Measurements from ENCODE around the gene LPAR6. TPM values are rescaled to one million over a fixed set of nuclear protein-coding genes. Genes with fewer than 3 reads are reported as not detected.

Gene LPAR6
- total and polyA plus RNA-seq, 2 donors from 2014 or later = 29.3 to 45.1 TPM

- H3K27me3 ChIP-seq (ENCODE audit: control insufficient read depth, insufficient read depth, low read length) = no peaks in the 10 kb centered on the region
- no peaks in the 10 kb centered on the region for H3K36me3 ChIP-seq (ENCODE audit: control insufficient read depth in 2 of 3, insufficient read depth in 3 of 3, low read length in 3 of 3)
- peak overlapping the region in 2 of 3 donors; percentile 16 to 18 for H3K4me3 ChIP-seq (ENCODE audit: low read length in 3 of 3)
- H3K9me3 ChIP-seq (ENCODE audit: control insufficient read depth in 2 of 3, insufficient read depth in 1 of 3, low read length in 3 of 3) = no peaks in the 10 kb centered on the region
- no peak for TF ChIP-seq CTCF (IDR thresholded peaks at IDR 0.05; ENCODE audit: borderline replicate concordance, extremely low read depth, insufficient read depth)
- peaks cover 6 to 23% (median 14%) of the 10 kb centered on the region in 3 donors for H3K4me1 ChIP-seq (ENCODE audit: control insufficient read depth in 2 of 3, insufficient read depth in 2 of 3, low read depth in 1 of 3, low read length in 3 of 3)
- peak; percentile 94 for FAIRE-seq
- no peak overlapping the region for H3K9ac ChIP-seq (ENCODE audit: low read length in 3 of 3)
- peak in 1 of 5 donors; percentile 43 for DNase-seq
- intact Hi-C loops (cut with DNase I) = no loop called here
- H3K27ac ChIP-seq (ENCODE audit: low read depth in 2 of 2, low read length in 2 of 2) = peak overlapping the region; percentile 60 to 61
Observed at GRCh38 chr13:48398450-48399095, 14.3 kb downstream of the LPAR6 start.

DNA sequence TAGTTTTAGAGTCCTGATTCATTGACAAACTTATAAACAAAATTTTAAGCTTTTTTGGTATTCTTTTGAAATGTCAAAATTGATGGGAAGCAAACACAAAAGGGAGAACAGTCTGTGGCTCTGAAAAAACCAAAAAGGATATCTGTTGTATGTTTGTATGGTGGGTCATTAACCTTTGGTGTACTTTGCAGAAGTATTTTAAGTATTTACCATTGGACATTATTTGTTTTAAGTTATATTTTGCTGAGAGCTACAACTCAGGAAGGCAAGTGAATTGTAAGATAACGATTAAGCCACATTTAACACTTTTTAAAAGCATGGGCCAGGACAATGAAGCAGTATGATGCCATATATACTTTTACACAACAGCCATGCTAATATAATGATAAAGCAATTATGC is 15.2 kb downstream of the LPAR6 start:
- no peak for DNase-seq
- Histone ChIP-seq H3K9ac (ENCODE audit: low read length in 3 of 3) (no peak overlapping the region), H3K4me1 (ENCODE audit: control insufficient read depth in 2 of 3, insufficient read depth in 2 of 3, low read depth in 1 of 3, low read length in 3 of 3) (peaks cover 6 to 23% (median 14%) of the 10 kb centered on the region in 3 donors), H3K27ac (ENCODE audit: low read depth in 2 of 2, low read length in 2 of 2) (no peak overlapping the region), H3K9me3 (ENCODE audit: control insufficient read depth in 2 of 3, insufficient read depth in 1 of 3, low read length in 3 of 3) (no peaks in the 10 kb centered on the region), H3K27me3 (ENCODE audit: control insufficient read depth, insufficient read depth, low read length) (no peaks in the 10 kb centered on the region), H3K36me3 (ENCODE audit: control insufficient read depth in 2 of 3, insufficient read depth in 3 of 3, low read length in 3 of 3) (no peaks in the 10 kb centered on the region), H3K4me3 (ENCODE audit: low read length in 3 of 3) (no peak overlapping the region)
- no peak for TF ChIP-seq CTCF (IDR thresholded peaks at IDR 0.05; ENCODE audit: borderline replicate concordance, extremely low read depth, insufficient read depth)
- no peak for FAIRE-seq
- intact Hi-C loops (cut with DNase I) = no loop called here

GRCh38 chr13:48393698-48394085 is 19.2 kb downstream of the LPAR6 start:
- H3K9ac ChIP-seq (ENCODE audit: low read length in 3 of 3) = no peak overlapping the region
- no peak overlapping the region for H3K4me3 ChIP-seq (ENCODE audit: low read length in 3 of 3)
- no peak for TF ChIP-seq CTCF (IDR thresholded peaks at IDR 0.05; ENCODE audit: borderline replicate concordance, extremely low read depth, insufficient read depth)
- no peaks in the 10 kb centered on the region for H3K9me3 ChIP-seq (ENCODE audit: control insufficient read depth in 2 of 3, insufficient read depth in 1 of 3, low read length in 3 of 3)
- DNase-seq (no peak), FAIRE-seq (no peak)
- no peaks in the 10 kb centered on the region for H3K36me3 ChIP-seq (ENCODE audit: control insufficient read depth in 2 of 3, insufficient read depth in 3 of 3, low read length in 3 of 3)
- intact Hi-C loops (cut with DNase I) = no loop called here
- peaks cover 0 to 8% (median 3%) of the 10 kb centered on the region in 3 donors for H3K4me1 ChIP-seq (ENCODE audit: control insufficient read depth in 2 of 3, insufficient read depth in 2 of 3, low read depth in 1 of 3, low read length in 3 of 3)
- H3K27me3 ChIP-seq (ENCODE audit: control insufficient read depth, insufficient read depth, low read length) = no peaks in the 10 kb centered on the region
- H3K27ac ChIP-seq (ENCODE audit: low read depth in 2 of 2, low read length in 2 of 2) = no peak overlapping the region

Data from kidney (tissue), 14 donors.